GM21786 (cell line): ENCODE results near the gene MAP3K3.

ENCODE experiments used
- ATAC-seq: cut with Tn5 transposase; IDR thresholded peaks from one replicate; pipeline ENCODE4 v1.9.1; 2021; ENCODE audit not compliant: unreplicated experiment

MAP3K3 gene

DNA sequence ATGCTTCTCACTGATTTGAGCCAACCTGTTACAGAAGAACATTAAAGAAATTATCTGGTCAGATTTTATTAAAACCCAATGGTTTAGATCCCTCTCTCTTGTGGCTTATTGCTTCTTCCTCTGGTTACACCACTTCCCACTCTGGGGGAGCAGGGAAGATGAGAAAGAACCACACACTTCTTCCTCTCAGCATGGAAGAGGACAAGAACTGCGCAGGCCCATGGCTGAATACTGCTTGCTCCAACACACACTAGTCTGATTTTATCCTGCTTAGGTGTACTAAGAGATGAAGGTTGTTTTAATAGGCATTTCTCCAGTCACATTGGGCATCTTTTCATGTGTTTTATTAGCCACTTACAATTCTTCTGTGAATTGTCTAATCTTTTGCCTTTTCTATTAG, 27.6 kb downstream of the MAP3K3 start:
- no peak for ATAC-seq

DNA sequence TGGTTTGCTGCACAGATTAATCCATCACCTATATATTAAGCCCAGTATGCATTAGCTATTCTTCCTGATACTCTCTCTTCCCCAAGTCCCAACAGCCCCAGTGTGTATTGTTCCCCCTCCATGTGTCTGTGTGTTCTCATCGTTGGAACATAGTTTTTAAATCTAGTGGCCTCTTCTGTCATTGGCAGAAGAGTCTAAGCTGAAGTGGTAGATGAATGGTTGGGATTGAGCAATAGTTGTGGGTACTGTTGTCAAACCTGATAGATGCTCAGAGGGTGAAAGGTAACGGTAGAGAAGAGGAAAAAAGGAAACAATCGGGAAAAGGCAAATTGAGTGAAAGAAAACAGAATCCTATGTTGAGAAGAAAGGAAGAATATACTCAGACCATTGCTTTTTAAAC, 29.9 kb downstream of the MAP3K3 start:
- no peak for ATAC-seq

DNA sequence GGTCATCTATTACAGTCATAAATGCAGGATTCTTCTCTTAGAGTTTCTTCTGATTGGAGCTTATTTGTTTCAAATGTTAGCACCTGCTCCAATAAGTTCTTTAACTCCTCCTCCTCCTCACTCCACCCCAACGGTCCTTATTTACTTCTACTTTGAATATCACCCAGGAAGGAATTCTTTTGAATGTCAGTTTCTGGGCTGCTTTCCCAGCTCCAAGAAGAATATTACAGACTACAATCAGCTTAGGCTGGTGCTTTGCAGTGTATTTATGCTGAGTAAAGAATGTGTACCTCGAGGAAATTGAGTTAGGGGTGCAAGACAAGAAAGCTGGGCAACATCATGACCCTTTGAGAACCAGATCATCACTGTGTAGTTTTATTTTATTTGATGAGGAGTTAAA, 30.8 kb downstream of the MAP3K3 start:
- ATAC-seq, result no peak

DNA sequence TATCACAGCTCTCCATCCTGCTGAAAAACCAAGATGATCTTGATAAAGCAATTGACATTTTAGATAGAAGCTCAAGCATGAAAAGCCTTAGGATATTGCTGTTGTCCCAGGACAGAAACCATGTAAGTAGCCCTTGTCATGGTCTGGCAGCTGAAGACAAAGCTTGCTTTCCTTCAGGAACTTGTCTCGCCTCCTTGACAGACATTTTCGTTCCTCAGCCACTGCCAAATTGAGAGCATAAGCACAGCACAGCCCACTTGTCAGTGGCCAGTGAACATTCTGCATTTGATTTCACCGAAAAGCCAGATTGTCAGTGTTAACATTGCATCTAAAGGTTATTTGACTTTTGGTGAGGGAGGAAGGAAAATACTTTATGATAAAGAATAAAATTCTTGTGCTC, 35.6 kb downstream of the MAP3K3 start:
- ATAC-seq, result no peak

DNA sequence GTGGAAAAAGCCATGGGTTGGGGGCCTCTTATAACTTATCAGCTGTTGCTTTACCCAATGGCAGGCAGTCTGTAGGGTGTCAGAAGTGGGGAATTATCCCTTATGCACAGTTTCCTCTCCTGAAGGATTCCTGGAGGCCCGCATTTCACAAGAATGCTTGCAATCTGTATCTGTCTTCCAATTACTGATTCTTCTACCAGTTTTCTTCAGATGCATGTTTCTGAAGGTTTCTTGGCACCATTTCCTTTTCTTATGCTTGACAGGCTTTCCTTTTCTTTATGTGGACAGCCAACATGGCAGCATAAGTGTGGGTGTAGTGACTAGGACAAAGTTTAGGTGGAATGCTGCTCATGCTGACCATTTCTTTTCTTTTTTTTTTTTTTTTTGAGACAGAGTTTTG, 36.1 kb downstream of the MAP3K3 start:
- no peak for ATAC-seq

DNA sequence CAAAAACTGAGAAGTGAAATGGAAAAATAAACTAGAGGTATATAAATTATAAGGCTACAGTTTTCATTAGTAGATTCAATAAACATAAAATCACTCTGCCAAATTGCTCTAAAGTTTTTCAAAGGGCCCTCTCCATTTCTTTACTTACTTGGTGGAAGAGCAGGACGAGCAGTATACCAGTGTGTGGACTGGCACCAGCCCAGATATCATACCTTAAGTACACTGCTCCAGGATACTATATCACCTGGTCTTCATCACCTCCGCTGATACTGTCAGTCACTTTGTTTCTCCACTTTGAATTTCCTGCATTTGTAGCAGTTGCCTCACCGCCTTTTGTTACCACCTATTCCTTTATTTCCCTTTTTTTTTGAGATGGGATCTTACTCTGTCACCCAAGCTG, 37.6 kb downstream of the MAP3K3 start:
- no peak for ATAC-seq

DNA sequence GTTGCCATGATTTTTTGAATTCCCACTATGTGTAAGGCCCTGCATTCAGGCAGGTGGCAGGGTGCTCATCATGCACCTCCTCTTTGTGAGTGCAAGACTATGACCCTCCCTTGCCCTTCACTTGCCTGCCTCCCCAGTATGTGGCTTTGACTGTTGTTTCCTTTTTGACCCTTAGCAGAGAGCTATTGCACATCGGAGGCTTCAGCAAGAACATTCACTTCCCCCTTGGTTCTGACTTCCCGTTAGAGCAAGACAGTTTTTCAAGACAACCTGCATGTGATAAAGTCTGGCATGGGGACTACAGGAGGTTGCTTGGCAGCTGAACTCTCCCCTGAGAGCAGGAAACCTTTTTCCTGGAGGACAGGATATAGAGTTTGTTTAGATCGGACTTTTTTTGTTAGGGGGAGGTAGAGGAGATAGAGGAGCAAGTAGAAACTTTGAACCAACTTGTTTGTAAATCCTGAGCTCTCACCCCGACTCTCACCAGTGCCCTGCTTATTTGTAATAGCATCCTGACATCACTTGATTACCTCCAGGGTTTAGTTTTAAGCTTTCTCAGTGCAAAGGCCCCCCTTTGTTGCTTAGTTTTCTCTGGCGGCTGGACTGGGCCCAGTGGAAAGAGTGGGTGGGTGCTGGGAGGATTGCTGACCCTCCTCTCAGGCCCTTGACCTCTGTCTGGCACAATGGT, 43.5 kb downstream of the MAP3K3 start:
- ATAC-seq, result no peak

DNA sequence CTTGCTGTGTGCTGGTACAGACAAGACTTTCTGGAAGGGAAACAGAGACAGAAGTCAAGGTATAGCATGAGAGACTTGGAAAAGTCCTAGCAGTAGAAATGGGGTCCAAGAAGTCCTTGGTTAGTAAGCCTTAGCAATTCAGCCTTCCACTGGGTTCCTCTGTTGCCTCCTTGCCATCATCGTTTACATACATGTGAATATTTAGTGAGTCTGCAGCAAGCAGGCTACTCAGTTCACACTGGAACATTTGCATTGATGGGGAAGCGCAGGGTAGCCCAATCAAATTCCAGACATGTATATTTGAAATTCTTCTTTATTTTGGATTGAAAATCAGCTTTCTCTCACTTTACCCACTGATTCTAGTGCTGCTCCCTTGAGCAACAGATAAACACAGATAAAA, 50.6 kb downstream of the MAP3K3 start:
- no peak for ATAC-seq

DNA sequence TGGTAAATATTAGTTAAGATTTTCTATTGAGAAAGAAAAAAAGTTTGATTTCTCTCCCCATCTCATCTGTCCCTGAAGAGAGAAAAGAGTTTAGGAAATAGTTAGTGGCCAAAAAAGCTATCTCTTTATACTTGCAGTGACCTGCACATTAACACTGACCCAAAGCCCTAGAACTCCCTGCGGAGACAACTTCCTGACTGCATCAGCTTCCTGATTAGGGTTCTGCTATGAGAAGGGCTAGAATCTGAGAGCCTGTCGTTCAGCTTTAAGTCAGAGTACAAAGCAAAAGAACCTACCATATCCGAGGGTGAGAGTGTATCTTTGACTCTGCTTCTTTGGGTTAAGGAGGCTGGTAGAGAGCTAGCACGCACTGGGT, 53.0 kb downstream of the MAP3K3 start:
- no peak for ATAC-seq

DNA sequence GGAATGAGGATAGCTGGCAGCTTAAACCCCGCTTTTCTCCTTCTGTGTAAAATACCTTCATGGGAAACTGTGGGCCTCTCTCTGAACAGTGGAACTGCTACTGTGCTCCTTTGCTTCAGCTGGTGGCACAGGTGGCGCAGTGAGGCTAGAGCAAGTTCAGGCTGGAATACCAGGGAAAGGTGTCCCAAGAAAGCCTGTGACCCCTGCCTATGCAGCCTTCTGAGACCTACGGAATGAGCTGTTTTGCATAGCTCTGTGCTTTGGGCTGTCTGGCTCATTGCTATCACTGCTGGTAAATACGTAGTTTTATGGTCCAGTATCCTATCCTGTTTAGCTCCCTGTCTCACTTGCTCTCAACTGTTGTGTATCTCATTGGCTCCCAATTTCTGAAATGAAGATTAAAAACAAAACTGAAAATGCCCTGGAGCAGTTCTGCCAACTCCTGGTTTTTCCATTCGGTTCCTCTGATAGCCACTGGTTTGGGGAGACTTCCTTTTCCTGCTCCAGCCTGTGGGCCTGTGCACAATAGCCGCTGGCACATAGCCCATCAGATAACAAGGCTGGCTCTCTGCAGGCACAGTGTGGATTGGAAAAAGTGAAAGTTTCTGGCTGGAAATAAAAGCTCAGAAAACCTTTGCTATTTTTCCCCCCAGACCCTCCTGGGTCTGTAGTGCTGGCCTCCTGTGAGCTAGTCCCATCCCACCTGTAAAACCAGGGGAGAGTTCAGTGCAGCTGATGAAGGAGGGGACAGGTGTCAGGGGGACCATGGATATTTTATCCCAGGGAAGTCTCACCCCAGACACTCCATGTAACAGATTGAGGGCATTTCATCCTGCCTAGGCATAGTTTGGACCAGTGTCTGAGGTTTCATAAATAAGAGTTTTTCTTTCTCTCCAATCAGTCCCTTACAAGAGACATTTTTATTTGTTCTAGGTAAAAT, 53.7 kb downstream of the MAP3K3 start:
- ATAC-seq, result no peak

DNA sequence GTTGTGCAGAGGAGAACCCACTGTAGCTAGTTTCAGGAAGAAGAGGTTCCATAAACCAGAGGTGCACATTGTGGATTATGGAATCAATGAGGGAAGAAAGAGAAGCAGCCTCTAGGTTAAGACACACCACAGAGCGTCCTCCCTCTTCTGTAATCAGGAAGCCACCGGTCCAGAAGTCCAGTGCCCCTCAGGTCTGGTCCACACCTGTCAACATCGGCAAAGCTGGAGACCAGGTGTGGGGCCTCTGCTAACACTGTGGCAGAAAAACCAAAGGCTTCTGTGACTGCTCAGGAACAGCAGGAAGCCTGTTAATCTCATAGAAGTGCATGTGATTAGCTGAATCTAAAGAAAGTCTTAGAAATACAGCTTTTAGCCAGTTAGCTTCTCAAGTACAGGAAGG, 54.4 kb downstream of the MAP3K3 start:
- ATAC-seq, result no peak

DNA sequence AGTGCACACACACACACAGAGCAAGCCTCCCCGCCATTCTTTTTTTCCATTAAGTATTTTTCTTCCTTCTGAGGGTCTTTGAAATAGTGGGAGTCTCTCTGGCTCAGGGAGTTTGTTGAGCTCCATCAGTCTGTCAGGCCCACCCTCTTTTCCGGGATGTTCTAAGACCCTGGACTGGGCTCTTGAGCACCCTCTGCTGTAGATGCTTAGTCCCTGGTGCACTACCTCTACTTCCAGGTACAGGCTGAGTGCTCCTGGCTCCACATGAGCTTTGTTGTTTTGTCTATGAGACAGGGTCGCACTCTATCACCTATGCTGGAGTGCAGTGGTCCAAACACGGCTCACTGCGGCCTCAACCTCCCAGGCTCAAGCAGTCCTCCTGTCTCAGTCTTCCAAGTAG, 57.0 kb downstream of the MAP3K3 start:
- ATAC-seq, result no peak

DNA sequence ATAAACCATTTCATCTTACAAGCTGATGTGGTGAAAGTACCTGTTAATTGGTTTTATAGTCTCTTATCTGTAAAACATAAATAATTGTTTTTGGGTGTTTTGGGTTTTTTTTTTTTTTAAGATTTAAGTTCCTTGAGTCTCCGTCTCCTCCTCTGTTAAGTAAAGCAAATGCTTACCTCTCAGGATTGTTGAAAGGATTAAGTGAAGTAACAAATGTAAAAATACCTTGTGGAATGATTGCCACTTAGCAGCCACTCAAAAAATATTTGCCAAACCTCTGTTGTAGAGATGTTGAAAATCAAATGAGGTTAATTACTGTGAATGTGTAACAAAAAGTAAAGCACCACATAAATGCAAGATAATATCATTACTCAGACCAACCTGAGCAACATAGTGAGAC, 58.5 kb downstream of the MAP3K3 start:
- ATAC-seq, result no peak

DNA sequence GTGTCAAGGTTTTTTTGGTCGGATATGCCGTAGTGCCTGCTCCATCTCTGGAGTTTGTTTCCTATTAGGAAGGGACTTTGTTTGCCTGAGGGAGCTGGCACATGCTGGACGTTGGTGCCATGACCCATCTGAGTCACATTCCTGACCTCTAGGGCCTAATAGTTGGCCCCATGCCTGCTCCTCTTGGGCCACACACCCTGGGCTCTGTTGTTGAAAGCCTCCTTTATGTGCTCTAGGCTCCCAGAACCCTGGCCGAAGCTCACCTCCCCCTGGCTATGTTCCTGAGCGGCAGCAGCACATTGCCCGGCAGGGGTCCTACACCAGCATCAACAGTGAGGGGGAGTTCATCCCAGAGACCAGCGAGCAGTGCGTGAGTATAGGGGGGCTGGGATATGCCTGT, 59.3 kb downstream of the MAP3K3 start:
- no peak for ATAC-seq

DNA sequence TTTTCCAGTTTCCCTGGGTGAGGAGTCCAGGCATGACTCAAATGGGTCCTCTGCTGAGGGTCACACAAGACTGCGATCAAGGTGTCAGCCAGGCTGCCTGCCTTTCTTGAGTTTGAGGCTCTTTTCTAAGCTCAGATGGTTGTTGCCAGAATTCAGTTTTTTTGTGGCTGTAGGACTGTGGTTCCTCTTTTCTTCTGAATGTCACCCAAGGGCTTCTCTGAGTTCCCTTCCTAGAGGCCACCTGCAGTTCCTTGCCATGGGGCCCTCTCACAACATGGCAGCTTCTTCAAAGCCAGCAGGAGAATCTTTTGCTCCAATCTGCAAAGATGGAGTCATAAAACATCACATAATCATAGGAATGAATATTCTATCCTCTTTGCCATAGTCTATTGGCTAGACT, 60.2 kb downstream of the MAP3K3 start:
- no peak for ATAC-seq

DNA sequence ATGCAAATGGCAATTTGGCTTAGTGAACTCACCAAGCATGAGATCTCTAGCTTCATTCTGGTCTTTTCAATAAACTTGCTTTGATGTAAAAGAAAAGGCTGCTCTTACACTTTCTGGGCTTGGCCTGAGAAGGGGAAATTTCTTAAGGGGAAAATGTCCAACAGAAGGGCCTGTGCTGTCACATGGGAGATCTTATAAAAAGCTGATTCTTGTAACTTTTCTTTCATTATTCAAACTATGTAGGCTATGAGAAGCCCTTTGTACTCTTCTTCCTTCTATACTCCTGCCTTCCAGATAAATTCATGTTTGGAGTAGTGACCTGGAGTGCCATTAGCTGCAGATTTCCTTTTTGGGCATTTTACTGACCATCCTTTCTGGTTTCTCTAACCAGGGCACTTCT, 60.8 kb downstream of the MAP3K3 start:
- ATAC-seq, result no peak

DNA sequence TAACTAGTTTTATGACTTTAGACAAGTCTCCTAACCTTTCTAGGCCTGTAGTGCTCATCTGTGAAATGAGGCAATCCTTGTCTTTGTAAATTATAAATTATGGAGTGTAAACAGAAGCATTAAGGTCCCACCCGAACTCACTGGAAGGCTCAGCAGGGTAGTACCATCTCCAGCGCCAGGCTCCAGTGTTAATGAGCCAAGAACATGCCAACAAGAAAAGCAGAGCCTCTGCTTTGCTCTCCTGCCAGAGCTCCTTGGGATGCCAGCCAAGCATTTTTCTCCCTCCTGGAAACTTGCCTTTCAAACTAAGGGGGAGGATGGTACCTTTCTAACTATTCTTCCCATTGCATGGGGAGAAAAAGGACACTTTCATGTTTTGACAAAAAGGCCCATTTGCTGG, 62.8 kb downstream of the MAP3K3 start:
- ATAC-seq, result no peak

DNA sequence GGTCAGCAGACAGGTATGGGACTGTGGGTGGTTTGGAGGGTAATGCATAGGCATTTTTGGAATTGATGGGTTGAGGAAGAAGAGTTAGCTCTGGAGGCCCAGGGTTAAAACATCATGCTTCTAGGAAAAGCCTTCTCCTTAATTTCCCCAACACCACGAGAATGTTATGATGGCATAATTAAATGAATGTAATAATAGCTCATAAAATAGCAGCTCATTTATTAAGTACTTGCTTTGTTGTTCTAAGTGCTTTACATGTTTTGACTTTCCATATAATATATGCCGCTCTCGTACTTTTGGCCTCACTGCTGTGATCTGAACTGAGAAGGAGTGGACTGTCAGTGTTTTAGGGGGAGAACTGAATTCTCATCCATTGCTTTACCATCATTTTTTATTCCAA, 63.4 kb downstream of the MAP3K3 start:
- ATAC-seq, result no peak

DNA sequence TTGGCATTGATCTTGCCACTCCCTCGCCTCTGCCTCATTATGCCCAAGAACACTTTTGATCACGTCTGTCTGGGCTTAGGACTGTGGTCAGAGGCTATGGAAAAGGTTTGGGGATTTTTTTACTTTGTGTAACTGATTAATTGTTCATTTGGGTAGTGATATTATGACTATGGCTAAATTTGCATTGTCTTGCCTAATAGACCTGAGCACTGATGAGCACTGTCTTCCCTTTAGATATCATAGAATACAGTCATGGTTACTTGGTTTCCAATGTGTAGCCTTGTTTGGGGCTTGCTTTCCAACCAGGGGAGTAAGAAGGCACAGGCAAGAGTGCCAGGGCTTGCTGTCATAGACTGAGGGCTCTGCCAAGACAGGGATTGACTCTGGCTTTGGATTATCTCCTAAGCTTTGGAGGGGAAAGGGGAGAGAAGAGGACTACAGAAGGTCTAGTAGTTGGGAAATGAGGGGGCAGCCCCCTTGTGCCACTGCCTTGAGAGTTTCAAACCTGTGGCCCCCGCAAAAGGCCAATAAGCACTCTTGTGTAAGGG, 64.0 kb downstream of the MAP3K3 start:
- ATAC-seq, result no peak

DNA sequence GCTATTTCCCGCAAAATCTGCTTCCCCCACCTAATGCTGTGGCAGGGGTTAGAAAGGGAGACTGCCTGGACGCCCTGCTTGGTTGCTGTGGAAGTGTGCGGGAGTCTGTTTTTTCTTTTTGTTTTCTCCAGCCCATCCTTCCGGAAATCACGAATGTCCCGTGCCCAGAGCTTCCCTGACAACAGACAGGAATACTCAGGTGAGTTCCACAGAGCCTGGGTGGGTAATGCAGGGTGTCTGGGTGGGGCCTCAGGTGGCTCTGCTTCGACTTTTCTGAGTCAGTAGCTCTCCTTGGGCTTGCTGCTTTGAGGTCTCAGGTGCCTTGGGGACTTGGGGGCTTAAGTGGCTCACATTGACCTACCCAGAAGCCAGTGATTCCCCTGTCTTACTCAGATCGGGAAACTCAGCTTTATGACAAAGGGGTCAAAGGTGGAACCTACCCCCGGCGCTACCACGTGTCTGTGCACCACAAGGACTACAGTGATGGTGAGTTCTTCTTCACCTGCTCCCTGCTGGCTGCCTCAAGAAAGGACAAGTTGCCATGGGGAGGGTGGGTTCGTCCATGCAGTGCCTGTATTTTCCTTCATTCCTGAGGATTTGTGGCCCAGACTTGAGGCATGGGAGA, 66.3 kb downstream of the MAP3K3 start:
- no peak for ATAC-seq

DNA sequence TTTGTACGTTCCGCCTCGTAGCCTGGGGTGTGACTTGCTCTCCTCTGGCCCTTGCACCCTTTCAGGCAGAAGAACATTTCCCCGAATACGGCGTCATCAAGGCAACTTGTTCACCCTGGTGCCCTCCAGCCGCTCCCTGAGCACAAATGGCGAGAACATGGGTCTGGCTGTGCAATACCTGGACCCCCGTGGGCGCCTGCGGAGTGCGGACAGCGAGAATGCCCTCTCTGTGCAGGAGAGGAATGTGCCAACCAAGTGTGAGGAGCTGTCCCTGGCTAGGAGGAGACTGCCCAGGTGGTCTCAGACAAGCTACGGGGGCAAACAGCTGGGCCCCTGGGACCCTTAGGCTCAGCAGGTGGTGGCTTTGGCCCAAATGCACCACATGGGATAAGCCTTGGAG, 67.3 kb downstream of the MAP3K3 start:
- no peak for ATAC-seq
